Common myeloid progenitor, CD34-positive (primary cell): Measurements from ENCODE around the gene SIRT3.
A peak's percentile ranks its signal among the peaks of the same experiment; 100 is the strongest.
"Not testable (repeated sequence)": the region's sequence is repeated elsewhere in the genome, so short reads cannot be mapped to it uniquely, and the experiment has no call there.

ENCODE experiments used
- CTCF ChIA-PET: fragments of 350-600 bp; sonication (Branson Sonifier 250); formaldehyde crosslinking; loops from one replicate; lab custom pipeline; 2021; ENCODE audit warnings: antibody characterized with exemption; lab: Charles Lee
- POLR2A ChIA-PET: fragments of 350-600 bp; sonication (Branson Sonifier 250); formaldehyde crosslinking; loops from one replicate; lab custom pipeline; 2021; ENCODE audit warnings: antibody characterized with exemption; lab: Charles Lee
- DNase-seq, 3 donors: peaks; one replicate each; pipeline versions ENCODE4 v3.0.0 to v3.0.0-alpha.2; 2013
- H3K27ac ChIP-seq, 2 experiments: 1 replicate in 1 of 2; 2 replicates in 1 of 2; pipeline ENCODE4 v1.7.0; 2013; ENCODE audit warnings: inconsistent platforms in 2 of 2, low read length in 2 of 2, mild to moderate bottlenecking in 2 of 2, low read depth in 1 of 2, moderate library complexity in 1 of 2; ENCODE audit not compliant: severe bottlenecking in 2 of 2, insufficient read depth in 1 of 2, poor library complexity in 1 of 2
- H3K27me3 ChIP-seq, 5 experiments: replicated peaks in 2 of 5; 1 replicate in 3 of 5; 2 replicates in 2 of 5; pipeline versions ENCODE4 v1.6.1 to v1.7.0; 2013; ENCODE audit warnings: low read length in 4 of 5, mild to moderate bottlenecking in 2 of 5, moderate library complexity in 2 of 5, inconsistent platforms in 1 of 5; ENCODE audit not compliant: insufficient read depth in 5 of 5, control insufficient read depth in 4 of 5
- H3K36me3 ChIP-seq, 4 experiments: 1 replicate in 2 of 4; 2 replicates in 2 of 4; pipeline versions ENCODE4 v1.6.1 to v1.7.0; 2013; ENCODE audit warnings: low read length in 3 of 4, control low read depth in 1 of 4, mild to moderate bottlenecking in 1 of 4; ENCODE audit not compliant: control insufficient read depth in 4 of 4, insufficient read depth in 4 of 4
- H3K4me1 ChIP-seq, 4 experiments: 1 replicate in 3 of 4; 2 replicates in 1 of 4; pipeline versions ENCODE4 v1.6.1 to v1.7.1; 2013; ENCODE audit warnings: low read length in 3 of 4, mild to moderate bottlenecking in 3 of 4, control low read depth in 1 of 4, inconsistent platforms in 1 of 4, moderate library complexity in 1 of 4; ENCODE audit not compliant: control insufficient read depth in 4 of 4, insufficient read depth in 4 of 4; ENCODE audit errors: control extremely low read depth in 1 of 4
- H3K4me3 ChIP-seq, 7 experiments: 1 replicate in 4 of 7; 2 replicates in 3 of 7; pipeline versions ENCODE4 v1.5.1 to v1.7.0; 2013; ENCODE audit warnings: mild to moderate bottlenecking in 7 of 7, low read length in 6 of 7, moderate library complexity in 6 of 7, inconsistent platforms in 2 of 7, low read depth in 2 of 7, control low read depth in 1 of 7; ENCODE audit not compliant: insufficient read depth in 4 of 7, control insufficient read depth in 1 of 7; ENCODE audit errors: extremely low read depth in 1 of 7
- H3K9me3 ChIP-seq, 5 experiments: 1 replicate in 4 of 5; 2 replicates in 1 of 5; pipeline versions ENCODE4 v1.6.1 to v1.7.1; 2013; ENCODE audit warnings: low read length in 4 of 5, mild to moderate bottlenecking in 2 of 5, inconsistent platforms in 1 of 5, low read depth in 1 of 5, moderate library complexity in 1 of 5; ENCODE audit not compliant: control insufficient read depth in 4 of 5, insufficient read depth in 2 of 5; ENCODE audit errors: control extremely low read depth in 1 of 5
- WGBS: methylation state at CpG from one replicate; pipeline ENCODE4 v1.1.5; 2013; ENCODE audit not compliant: insufficient coverage; 5-methylcytosine and 5-hydroxymethylcytosine counted together

The SIRT3 gene

GRCh38 chr11:244376-244775 lies 8.2 kb upstream of the SIRT3 start:
- no peak for DNase-seq
- no peaks in the 10 kb centered on the region for H3K27me3 ChIP-seq
- CTCF ChIA-PET, result interaction anchor here (1.1 to 7.9 kb wide), 3 partner anchors 6 to 152 kb away, joined by 3 to 61 read pairs (median 4); no protein-coding TSS in a partner anchor
- POLR2A ChIA-PET, result interaction anchor here (0.9 kb wide), 1 partner anchor 37 kb away, joined by 3 read pairs; the partner anchor contains the start of genes BET1L and RIC8A
- H3K4me3 ChIP-seq, result no peak overlapping the region
- no peaks in the 10 kb centered on the region for H3K9me3 ChIP-seq
- H3K36me3 ChIP-seq, result peaks cover 16 to 83% (median 56%) of the 10 kb centered on the region in 4 experiments
- H3K27ac ChIP-seq, result no peak overlapping the region
- H3K4me1 ChIP-seq, result no peaks in the 10 kb centered on the region
- no CpG with 5 or more reads among the region's 2 CpGs for WGBS

DNA sequence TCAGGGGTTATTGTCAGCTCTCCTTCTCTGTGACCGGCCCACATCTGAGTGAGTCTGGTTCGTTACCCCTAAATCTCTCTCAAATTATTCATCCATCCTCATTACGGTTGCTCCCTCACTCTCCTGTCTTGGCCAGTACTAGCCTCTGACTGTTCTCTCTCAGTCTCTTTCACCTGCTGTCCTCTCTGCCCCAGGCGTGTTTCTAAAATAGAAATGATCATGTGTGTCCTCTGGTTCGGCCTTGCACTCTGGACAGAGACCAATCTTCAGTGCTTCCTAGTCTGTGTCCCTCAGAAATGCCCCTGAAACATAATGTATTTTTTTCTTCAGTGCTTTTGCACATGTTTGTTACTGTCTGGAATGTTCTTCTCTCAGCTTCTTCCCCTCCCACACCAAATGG lies 5.5 kb upstream of the SIRT3 start:
- Histone ChIP-seq H3K4me3 (no peak overlapping the region), H3K4me1 (peaks cover 8 to 14% (median 12%) of the 10 kb centered on the region in 4 experiments), H3K36me3 (peaks cover 9 to 63% (median 35%) of the 10 kb centered on the region in 4 experiments), H3K27ac (no peak overlapping the region), H3K27me3 (no peaks in the 10 kb centered on the region), H3K9me3 (no peaks in the 10 kb centered on the region)
- no peak for DNase-seq
- 95% methylated on average over 5 of the region's 5 CpGs for WGBS
- CTCF ChIA-PET, result interaction anchor here (0.9 to 7.9 kb wide), 3 partner anchors 8 to 58 kb away, joined by 4 to 61 read pairs (median 7); partner anchors contain the start of gene IFITM5
- POLR2A ChIA-PET, result no interaction called here

DNA sequence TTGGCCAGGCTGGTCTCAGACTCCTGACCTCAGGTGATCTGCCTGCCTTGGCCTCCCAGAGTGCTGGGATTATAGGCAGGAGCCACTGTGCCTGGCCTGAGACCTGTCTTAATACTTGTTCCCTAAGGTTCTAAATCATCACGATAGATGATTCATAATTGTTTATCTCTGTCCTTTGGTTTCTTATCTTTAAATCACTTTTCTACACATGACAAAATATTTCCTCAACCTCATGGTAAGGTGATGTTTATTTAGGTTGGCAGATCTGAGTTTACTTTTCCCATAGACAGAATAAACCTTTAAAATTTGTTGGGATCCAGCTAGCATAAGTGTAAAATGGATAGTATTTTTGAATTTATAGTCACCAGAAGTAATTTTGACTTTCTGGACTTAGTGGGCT lies 4.2 kb upstream of the SIRT3 start:
- Histone ChIP-seq H3K36me3 (peaks cover 9 to 50% (median 24%) of the 10 kb centered on the region in 4 experiments), H3K4me3 (no peak overlapping the region), H3K9me3 (no peaks in the 10 kb centered on the region), H3K27ac (no peak overlapping the region), H3K4me1 (peaks cover 12 to 23% (median 16%) of the 10 kb centered on the region in 4 experiments), H3K27me3 (no peaks in the 10 kb centered on the region)
- ChIA-PET CTCF (interaction anchor here (1.1 to 7.9 kb wide), 4 partner anchors 10 to 64 kb away, joined by 3 to 61 read pairs (median 5); partner anchors contain the start of gene IFITM5), POLR2A (no interaction called here)
- WGBS, result no CpG with 5 or more reads among the region's 1 CpG
- DNase-seq, result no peak

- CTCF ChIA-PET, result interaction anchor here (1.0 to 7.9 kb wide), 6 partner anchors 12 to 41 kb away, joined by 3 to 61 read pairs (median 4); no protein-coding TSS in a partner anchor
- peaks cover 5 to 33% (median 13%) of the 10 kb centered on the region in 4 experiments for H3K36me3 ChIP-seq
- H3K9me3 ChIP-seq, DNase-seq, POLR2A ChIA-PET, H3K27me3 ChIP-seq: not testable (repeated sequence)
- H3K4me3 ChIP-seq, result peak overlapping the region in 1 of 7 experiments; percentile 99
- H3K4me1 ChIP-seq, result peaks cover 12 to 28% (median 19%) of the 10 kb centered on the region in 4 experiments
- WGBS, result 96% methylated on average over 7 of the region's 7 CpGs
- H3K27ac ChIP-seq, result peak overlapping the region in 1 of 2 experiments; percentile 97
These were observed 2.2 kb upstream of the SIRT3 start for GRCh38 chr11:238346-238745.

- Histone ChIP-seq H3K4me3 (peak within 1 kb of the TSS; percentile 88 to 99 (median 94)), H3K9me3 (no peaks in the 10 kb centered on the region), H3K27me3 (no peaks in the 10 kb centered on the region), H3K27ac (peak within 1 kb of the TSS; percentile 93 to 97), H3K4me1 (peaks cover 12 to 28% (median 19%) of the 10 kb centered on the region in 4 experiments), H3K36me3 (peaks cover 2 to 26% (median 10%) of the 10 kb centered on the region in 4 experiments)
- ChIA-PET CTCF (interaction anchor here (1.1 to 7.9 kb wide), 6 partner anchors 13 to 40 kb away, joined by 3 to 61 read pairs (median 5); no protein-coding TSS in a partner anchor), POLR2A (interaction anchor here (0.6 to 1.6 kb wide), 3 partner anchors 30 to 68 kb away, joined by 3 to 11 read pairs (median 4); partner anchors contain the start of genes BET1L and RIC8A)
- peak; percentile 89 to 91 (median 90) for DNase-seq
- WGBS, result 0% methylated on average over 55 of the region's 62 CpGs
These were observed 929 bp upstream of the SIRT3 start, which contains the start of gene PSMD13 for GRCh38 chr11:236774-237767. TSS of gene PSMD13 (plus strand) at chr11:236976. CDS start at chr11:237050, 74 bp downstream.

DNA sequence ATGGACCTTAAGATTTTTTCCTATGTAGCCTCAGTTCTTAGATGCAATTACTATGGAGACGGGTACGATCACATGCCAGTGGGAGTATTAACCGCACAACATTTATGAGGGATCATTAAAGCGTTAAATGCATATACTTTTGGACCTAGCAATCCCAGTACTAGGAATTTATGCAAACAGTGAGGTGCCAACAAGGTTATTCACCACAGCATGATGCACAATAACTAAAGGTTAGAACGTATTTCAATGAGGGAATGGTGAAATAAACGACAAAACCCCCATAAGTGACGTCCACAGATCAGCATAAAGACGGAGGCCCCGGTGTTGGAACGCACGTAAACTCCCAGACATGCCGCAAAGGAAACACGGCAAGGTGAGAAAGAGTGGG lies 539 bp downstream of the SIRT3 start:
- WGBS, result 3% methylated on average over 12 of the region's 13 CpGs
- peaks cover 12 to 28% (median 19%) of the 10 kb centered on the region in 4 experiments for H3K4me1 ChIP-seq
- H3K4me3 ChIP-seq, result peak overlapping the region; percentile 87 to 97 (median 89)
- peak in 2 of 3 donors; percentile 62 to 72 for DNase-seq
- no peaks in the 10 kb centered on the region for H3K9me3 ChIP-seq
- ChIA-PET CTCF (interaction anchor here (0.9 to 1.9 kb wide), 4 partner anchors 15 to 26 kb away, joined by 3 to 5 read pairs (median 4); no protein-coding TSS in a partner anchor), POLR2A (interaction anchor here (1.5 kb wide), 1 partner anchor 32 kb away, joined by 4 read pairs; no protein-coding TSS in a partner anchor)
- no peaks in the 10 kb centered on the region for H3K27me3 ChIP-seq
- H3K36me3 ChIP-seq, result peaks cover 2 to 17% (median 6%) of the 10 kb centered on the region in 4 experiments
- H3K27ac ChIP-seq, result peak overlapping the region; percentile 71 to 86
